HG03097 (cell line): ENCODE results near the gene SRD5A2.
"Not testable (repeated sequence)": the region's sequence is repeated elsewhere in the genome, so short reads cannot be mapped to it uniquely, and the experiment has no call there.

Experiments
- ATAC-seq: cut with Tn5 transposase; IDR thresholded peaks from one replicate; pipeline ENCODE4 v1.9.1; 2021; ENCODE audit not compliant: unreplicated experiment, low FRiP score

SRD5A2 gene

DNA sequence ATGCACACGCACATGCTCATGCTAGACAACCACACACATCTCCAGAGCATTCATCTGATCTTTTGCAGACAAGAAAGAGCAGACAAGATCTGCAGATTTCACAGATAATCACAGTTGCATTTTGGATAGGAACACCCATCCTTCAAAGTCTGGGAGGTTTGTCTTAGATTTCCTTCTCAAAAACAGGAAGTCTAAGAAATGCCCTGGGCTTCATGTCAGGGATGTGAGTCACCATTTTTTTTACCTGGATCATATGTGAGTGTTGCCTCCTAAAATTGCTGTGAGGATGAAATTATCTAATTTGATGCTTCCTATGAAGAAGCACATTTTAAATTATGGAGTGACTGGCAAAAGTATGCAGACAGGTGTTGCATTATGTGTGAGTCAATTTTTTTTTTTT, 46.1 kb downstream of the SRD5A2 start:
- ATAC-seq = no peak

DNA sequence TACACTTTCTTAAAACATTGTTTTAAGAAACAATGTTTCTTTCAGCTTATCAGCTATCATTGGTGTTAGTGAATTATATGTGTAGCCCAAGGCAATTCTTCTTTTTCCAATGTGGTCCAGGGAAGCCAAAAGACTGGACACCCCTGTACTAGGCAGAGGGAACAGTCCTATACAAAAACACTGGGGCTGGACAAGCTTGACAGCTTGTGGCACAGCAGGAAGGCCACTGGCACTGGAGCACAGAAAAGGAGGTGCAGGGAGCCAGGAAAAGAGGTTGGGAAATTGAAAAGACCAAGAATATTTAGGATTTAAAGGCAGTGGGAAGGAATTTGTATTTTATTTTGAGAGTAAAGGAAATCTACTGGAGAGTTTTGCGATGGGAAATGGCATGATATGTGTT, 47.7 kb downstream of the SRD5A2 start:
- no peak for ATAC-seq

DNA sequence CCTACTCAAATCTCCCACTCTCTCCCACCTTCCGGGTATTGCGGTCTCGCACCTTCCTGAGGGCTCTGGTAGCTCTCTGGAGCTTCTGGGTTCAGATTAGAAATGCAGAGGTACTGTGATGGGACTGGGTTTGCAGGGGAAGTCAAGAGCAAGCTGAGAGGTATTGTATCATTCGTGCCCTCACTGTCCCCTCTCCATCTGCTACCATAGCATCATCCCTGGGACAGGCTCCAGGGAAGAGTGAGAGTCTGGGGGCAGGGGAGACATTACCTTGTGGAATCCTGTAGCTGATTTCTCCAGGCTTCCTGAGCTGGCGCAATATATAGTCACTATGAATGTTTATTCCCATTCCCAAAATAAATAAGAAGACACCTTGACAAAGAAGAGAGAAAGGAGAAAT, 49.6 kb downstream of the SRD5A2 start:
- no peak for ATAC-seq

DNA sequence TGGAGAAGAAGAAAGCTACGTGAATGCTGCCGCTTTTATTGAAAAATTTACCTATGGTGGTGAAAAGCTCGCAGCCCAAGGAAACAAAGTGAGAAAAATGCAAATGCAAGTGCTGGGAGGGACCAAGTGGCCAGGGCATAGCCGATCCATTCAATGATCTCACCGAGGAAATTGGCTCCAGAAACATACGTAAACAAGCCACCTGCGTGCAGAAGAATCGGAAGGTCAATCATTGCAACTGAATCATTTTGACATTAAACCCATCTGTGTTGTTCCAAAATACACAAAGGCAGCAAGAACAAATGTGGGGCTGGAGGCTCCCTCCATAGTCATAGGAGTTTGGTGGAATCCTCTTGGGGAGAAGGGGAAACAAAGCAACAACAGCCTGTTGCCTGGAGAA, 51.5 kb downstream of the SRD5A2 start:
- no peak for ATAC-seq

DNA sequence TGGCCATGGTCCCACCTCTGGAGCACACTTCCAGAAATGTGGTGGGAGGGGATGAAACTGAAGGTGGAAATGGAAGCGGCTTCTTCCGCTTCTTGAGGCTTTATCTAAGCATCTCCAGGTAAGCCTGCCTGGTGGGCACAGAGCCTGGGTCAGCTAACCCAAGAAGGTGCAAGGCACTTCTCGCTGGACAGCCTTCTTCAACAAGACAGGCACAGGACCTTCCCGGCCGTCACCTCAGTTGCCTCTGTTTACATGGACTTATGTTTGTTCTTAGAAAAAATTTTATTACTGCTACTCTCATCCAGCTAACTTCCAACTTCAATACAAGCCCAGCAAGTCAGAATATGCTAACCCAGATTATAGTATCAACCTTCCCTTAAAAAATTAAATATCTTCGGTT, 51.9 kb downstream of the SRD5A2 start:
- ATAC-seq = no peak

DNA sequence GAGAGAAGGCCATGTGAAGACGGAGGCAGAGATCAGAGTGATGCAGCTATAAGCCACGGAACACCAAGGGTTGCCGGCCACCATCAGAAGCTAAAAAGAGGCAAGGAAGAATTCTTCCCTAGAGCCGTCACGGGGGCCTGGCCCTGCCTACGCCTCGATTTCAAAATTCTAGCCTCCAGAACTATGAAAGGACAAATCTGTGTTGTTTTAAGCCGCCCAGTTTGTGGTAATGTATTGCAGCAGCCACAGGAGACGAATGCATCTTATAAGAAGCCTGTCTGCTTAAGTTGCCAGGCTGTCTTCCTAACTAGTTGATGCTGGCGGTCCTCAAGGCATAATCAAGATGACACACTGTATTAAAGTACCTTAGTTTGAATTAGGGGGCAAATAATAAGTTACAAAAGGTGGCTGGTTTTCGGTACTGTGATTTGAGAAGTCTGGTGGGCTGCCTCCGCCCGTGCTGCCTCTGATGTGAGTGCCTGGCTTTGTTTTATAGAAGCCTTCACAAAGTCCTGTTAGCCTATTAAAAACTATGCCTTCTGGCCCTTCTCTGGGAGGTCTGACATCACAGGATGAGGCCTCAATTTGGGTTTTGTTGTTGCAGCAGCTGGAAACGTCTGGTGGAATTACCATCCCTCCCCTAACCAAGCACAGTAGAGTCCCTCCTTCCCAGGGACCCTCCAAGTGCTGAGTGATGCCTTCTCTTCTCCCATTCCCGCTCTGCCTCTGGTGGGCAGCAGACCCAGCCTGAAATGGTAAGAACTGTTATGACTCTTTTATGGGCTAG, 53.6 kb downstream of the SRD5A2 start:
- ATAC-seq = no peak

DNA sequence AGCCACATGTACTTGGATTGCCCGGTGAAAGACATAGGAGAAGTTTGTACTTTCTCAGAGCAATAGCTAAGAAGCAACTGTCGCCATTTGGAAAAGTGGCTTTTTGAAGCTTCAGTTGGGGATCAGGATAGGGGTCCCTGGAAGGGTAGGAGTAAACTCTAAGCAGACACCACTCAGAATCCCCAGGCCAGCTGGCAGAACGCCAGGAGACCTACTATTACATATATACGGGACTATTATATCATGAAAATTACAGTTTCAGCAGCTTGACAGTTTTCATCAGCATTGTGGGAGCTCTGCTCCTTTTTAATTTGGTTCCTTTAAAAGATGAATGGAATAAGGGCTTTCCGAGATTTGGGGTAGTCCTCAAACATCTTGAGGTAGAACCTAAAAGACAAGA, 54.9 kb downstream of the SRD5A2 start:
- ATAC-seq = no peak

DNA sequence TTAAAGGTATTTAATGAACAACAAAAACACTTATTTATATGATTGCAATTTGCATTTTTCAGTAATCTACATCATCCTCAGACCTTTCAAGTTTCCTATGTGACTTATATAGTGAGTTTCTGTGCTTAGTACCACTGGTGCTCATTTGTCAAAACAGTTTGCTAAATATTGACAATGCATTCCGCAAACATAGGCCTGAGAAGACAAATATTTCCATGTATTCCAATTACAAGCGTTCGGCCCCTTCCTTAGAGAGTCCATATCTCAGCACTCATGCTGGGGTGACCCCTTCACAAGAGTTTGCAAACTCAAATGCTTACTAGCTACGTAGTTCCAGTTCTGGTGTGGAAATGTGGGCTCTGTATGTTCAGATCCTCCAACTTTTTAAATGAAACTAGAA, 56.1 kb downstream of the SRD5A2 start:
- no peak for ATAC-seq

DNA sequence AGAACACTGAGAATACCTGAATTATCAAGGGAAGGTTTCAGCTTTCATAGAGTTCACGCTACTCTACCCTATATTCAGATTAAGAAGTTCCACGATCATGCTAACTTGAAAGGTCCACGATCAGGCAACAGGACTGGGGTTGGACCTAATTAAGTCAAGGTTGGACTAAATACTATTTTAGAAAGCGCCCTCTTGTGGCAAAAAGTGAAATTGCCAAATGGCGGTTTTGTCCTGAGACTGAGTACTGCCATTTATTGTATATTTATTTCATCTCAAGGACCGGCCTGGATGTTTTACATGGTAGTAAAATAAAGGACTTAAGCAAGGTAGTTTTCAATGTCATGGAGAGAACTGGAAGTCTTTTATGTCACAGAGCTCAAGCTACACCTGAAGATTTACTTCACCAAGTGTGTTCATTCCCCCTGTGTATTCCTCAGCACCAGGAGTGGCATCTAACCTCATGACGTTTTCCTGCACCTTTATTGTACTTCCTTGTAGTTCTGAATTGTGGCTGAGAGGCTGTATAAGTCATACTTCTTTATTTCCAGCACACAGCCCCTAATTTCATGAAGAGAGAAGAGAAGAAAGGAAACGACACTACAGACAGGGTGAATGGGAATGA, 56.8 kb downstream of the SRD5A2 start:
- no peak for ATAC-seq

DNA sequence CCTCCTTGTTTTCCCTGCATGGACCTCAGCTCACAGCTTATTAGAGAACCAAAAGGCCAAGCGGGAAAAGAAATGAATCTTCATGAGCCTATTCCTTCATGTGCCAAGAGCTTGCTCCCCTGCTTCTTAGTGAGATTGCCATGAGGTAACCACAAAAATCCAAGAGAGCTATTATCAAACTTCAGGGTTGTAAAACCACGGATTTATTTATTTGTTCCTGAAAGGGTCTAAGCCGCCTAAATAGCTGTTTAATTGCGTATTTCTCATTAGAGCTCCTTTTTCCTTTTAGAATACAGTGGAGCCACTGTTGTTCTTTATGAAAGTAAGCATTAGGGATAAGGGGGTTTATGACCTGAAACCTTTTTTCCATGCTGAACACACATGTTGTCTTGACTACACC, 58.0 kb downstream of the SRD5A2 start:
- no peak for ATAC-seq

DNA sequence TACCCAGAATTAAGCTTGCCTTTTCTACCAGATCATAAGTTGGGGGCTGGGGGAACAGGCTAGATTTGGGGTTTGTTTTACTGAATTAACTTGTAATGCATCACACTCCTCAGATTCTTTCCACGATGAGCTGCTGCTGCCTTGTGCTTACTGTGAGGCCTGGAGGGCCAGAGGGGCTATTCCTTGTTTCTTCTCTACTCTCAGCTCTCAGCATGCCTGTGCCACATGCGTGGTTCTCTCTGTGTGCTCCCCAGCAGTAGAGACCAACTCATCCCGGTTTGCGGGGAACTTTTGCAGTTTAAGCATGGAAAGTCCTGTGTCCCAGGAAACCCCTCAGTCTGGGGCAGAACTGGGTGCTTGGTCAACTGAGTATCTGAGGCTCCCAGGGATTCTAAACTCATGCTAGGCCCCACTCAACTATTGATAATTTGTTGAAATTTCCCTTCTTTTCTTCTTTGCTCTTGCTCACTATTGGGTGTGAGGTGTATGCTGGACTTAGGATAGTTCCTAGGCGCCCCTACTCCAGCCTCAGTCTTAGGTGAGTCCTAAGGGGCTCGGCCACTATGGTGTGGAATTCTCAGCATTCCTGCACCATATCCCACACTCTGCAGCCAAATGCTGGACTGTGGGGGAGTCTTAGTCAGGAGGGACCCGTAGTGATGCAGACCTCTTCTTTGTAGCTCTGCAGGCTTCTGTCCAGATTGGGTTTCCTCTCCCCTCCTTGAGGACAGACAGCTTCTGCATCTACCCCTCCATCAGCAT, 63.1 kb downstream of the SRD5A2 start:
- ATAC-seq = no peak

DNA sequence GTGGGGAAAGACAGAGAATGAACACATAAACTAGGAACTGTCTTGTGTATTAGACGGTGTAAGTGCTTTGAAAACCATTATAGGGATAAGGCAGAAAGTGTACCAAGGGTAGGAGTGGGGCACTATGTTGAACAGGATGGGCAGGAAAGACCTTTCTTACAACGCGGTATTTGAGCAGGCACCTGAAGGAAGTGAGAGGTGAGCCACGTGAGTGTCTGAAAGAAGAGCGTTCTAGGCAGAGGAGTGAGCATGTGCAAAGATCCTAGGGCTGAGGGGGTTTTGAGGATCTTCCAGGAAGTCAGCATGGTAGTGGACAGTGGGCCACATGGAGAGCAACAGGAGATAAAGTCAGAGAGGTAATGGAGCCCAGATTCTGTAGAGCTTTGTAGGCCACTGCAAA, 65.2 kb downstream of the SRD5A2 start:
- no peak for ATAC-seq

DNA sequence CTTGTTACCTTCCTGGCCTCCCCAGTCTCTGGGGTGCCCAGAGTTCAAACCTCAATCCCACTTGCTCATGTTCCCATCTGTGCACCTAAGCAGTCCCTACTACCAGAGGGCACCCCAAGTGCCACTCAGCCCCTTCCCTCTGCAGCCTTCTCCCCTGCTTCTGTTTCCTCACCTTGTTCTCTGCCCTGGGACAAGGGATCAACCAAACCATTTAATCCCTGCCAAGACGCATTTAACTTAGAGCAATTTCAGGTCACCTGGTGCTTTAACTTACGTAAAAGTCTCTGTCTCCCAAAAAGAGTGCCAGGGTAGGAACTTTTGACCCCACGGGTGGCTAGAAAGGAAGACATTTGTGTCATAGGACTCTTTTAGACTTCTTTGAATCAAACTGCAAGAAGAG, 67.2 kb downstream of the SRD5A2 start:
- ATAC-seq = no peak

DNA sequence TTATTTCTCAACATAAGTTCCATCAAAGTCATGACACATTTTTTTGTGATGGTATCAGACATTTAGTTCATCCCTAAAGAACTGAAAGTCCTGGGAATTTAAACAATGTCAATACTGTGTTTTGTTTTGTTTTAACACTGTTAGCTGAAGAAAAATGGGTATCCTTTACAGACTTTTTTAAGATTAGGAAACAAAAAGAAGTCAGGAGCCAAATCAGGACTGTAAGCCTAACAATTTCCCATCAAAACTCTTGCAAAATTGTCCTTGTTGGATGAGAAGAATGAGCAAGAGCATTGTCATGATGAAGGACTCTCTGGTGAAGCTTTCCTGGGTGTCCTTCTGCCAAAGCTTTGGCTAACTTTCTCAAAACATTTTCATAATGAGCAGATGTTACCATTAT, 69.4 kb downstream of the SRD5A2 start:
- no peak for ATAC-seq

DNA sequence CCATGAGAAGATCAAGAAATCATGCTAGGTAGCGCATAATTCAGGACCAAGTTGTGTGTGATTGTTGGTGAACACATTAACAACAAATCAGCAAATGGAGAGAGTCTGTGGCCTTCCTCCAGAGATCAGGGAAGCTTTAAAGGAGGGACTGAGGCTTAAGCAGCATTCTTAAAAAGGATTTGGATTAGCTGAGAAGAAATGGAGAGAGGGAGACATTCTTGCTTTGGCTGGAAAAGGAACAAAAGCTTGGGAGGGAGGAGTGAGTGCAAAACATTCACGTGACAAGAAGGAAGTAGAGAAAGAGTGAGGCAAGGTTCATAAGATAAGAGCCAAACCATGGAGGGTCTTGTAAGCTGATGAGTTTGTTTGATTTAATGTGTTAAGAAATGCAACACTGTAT, 75.6 kb downstream of the SRD5A2 start:
- ATAC-seq = no peak

DNA sequence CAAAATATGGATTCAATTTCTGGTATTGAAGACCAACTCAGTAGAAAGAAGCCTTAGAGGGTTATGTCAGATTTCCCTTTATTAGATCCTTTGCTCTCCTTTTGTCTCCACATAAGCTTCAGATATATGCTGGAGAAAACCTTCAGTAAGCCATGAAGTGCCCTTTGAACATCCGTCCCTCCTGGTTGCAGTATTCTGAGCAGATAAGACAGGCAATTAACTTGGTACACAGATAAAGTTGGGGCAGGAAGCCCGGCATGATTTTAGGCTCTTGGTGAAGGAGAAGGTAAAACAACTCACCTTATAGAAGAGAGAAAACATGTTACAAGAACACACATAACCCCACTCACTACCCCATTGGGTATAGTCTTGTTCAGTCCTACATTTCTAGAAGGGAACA, 76.4 kb downstream of the SRD5A2 start:
- ATAC-seq = no peak

DNA sequence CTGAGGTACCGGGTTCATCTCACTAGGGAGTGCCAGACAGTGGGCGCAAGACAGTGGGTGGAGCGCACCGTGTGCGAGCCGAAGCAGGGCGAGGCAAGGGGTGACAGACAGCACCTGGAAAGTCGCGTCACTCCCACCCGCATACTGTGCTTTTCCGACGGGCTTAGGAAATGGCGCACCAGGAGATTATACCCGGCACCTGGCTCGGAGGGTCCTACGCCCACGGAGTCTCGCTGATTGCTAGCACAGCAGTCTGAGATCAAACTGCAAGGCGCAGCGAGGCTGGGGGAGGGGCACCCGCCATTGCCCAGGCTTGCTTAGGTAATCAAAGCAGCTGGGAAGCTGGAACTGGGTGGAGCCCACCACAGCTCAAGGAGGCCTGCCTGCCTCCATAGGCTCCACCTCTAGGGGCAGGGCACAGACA, 84.3 kb downstream of the SRD5A2 start:
- not testable (repeated sequence) for ATAC-seq

DNA sequence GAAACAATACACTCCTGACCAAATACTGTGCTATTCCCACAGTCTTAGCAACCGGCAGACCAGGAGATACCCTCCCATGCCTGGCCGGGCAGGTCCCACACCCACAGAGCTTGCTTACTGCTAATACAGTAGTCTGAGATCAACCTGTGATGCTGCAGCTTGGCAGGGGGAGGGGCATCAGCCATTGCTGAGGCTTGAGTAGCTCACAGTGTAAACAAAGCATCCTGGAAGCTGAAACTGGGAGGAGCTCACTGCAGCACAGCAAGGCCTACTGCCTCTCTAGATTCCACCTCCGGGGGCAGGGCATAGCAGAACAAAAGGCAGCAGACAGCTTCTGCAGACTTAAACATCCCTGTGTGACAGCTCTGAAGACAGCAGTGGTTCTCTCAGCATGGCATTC, 91.4 kb downstream of the SRD5A2 start:
- not testable (repeated sequence) for ATAC-seq

DNA sequence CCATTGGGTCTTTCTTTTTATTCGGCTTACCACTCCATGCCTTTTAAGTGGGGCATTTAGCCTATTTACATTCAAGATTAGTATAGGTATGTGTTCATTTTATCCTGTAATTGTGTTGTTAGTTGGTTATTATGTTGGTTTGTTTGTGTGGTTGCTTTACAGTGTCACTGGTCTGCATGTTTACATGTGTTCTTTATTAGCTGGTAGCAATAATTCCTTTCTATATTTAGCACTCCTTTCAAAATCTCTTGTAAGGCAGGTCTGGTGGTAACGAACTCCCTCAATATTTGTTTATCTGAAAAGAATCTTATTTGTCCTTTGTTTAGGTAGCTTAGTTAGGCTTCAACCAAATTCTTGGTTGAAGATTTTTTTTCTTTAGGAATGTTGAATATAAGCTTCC, 97.5 kb downstream of the SRD5A2 start:
- ATAC-seq = no peak

DNA sequence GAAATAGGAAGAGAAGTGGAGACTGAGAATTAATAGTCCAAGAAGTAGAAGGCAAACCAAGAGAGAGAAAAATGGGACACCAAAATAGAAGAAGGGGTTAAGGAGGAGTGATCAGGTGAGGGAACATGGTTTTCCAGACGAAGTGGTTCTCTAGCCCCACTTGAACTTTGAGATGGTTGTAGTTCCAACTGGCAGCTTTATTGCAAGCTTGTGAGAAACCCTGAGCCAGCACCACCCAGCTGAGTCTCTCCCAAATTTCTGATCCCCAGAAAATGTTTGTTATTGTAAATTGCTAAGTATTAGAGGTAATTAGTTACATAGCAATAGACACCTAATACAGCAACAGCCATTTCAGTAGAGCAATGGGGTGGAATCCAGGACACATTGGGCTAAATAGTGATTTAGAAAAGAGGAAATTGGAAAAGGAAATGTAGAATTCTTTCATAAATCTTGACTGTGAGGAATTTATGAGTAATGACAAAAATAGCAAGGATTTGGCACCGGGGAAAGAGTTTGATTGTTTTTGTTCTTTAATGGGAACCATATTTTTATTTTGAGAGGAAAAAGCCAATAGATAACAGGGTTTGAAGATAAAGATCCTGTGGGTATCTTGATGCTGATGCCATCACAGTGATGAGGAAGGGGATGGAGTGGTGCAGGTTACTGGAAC, 104.1 kb downstream of the SRD5A2 start:
- no peak for ATAC-seq

DNA sequence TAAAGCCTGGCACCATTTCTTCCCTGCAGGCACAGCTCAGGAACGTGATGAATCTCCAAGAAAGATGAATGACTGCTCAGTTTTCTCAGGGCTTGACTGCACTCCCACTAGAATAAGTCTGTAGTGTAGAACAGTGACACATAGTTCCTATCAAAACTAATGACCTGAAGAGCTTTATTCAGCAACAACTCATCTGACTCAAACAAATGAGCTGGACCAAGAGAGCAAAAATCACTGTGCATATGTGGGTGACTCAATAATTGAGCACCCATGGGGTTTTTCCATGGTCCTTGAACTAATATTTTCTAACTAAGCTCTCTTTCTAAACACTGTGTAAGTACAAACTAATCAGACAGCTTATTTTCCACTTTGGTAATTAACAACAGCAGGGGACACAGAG, 105.0 kb downstream of the SRD5A2 start:
- no peak for ATAC-seq
